Endometrium (tissue), 2 donors: Measurements from ENCODE around the gene KCNJ12.

ENCODE experiments used
- FAIRE-seq: peaks from 2 replicates; lab custom pipeline; 2012; peaks lifted over from hg19 to GRCh38; lab: Jason Lieb, UNC
- donor health status: control.
- donor health status: control.

Gene KCNJ12

DNA sequence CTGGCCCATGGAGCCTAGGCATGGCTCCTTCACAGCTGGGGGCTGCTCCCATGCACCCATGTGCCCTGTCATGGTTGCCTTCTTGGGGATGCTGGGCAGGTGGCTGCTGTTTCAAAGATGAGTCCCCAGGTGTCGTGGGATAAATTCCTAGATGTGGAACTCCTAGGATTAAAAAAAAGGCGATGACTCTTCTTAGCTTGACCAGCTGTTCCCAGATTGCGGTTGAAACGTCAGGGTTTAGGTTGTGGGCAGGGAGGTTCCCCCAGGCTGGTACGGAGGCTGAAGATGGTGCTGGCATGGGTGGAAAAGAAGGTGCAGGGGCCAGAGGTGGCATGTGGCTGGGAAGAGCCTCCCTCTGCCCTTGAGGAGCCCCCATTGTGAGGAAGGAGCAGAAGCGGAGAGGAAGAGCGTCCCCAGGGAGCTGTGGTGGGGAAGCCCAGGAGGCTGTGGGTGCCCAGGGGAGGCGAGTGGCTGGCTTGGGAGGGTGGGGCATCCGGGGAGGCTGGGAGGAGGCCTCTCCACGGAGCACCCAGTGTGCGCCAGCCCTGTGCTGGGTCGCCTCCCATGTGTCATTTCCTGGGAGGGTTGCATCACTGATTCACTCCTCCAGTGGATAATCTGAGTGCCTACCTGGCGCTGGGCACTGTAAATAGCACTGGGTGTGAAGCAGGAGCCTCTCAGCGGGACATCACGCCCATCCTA, 7.5 kb upstream of the KCNJ12 start:
- FAIRE-seq, result no peak

DNA sequence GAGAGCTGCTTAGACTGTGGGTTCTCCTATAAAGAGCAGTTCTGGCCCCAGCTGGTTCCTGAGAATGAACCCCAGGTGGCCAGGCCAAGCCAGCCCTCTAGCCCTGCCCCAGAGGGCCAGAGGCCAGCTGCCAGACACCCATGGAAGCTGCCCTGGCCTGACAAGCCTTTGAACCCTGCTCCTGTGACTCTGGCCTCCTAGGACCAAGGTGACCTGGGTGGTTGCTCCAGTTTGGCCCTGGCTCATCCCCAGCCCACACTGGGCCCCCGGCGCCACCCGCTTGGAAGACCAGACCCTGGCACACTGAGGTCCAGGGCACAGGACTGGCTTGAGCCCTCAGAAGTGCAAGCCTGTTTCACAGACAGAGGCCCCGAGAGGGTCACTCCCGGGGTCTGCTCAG, 6.8 kb upstream of the KCNJ12 start:
- FAIRE-seq, result no peak

DNA sequence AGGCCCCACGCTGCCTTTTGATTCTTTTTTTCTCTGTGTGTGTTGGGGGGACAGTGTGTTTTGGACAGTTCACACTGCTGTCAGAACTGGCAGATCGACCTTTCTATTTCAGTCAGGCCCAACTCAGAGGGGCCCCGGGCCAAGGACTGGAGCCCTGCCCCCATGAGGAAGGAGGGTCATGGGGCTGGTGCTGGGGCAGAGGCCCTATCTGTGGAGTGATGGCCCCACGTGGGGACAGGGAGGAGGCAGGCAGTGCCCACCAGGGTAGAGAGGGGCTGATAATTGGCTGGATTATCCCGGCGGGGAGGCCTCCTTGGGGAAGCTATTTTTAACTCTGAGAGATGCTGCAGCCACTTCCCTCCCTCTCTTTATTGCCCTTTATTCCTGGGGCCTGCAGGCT, 5.7 kb upstream of the KCNJ12 start:
- no peak for FAIRE-seq

DNA sequence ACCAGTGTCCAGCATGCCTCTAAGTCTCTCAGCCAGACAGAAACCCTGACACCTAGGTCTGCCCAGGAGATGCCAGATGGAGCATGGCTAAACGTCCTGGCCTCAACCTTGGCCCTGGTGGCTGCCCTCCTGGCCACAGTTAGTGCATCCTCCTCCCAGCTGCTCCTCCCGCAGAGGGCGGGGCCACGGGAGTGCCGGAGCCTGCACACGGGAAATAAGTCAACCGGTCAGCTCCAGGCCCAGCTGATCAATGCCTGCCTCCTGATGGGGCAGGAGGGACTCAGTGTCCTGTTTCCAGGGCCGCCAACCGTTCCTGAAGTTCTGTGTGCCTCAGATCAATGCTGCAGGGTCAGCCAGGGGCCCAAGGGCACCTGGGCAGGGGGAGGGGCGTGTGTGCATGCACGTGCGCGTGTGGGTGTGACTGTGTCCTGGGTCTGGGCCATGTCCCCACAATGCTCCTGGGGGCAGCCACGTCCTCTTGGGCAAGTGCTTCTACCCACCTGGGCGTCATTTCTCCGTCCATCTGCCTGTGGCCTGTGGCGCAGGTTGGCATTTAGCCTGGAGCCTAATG, 4.6 kb upstream of the KCNJ12 start:
- no peak for FAIRE-seq

DNA sequence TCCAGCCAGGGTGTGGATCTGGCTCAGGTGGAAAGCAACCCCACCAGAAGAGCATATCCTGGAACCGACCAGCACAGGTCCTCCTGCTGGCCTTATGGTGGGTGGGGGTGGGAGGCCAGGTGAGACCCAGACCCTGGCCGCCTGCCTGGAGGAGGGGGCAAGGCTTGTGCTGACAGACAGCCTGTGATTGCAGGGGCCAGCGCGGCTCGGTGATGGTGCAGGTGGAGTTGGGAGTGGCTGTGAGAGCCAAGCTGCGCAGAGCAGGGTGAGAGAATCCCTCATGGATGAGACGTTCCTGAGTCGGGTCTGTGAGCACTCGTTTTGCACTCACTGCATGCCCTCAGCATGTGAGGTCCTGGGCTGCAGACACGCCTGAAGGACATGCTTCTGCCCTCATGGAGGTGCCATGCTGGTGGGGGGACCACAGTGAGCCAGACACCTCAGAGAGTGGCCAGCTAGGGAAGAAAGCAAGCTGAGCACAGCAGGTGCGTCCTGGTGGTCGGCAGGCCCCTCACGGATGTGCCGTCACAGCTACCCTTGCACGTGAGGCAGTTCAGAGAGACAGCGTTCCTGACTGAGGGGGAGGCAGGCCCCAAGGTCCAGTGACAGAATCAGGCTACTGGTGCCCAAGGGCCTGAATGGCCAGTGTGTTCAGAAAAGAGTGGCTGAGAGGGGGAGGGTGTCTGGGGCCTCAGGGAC, 3.8 kb upstream of the KCNJ12 start:
- no peak for FAIRE-seq

DNA sequence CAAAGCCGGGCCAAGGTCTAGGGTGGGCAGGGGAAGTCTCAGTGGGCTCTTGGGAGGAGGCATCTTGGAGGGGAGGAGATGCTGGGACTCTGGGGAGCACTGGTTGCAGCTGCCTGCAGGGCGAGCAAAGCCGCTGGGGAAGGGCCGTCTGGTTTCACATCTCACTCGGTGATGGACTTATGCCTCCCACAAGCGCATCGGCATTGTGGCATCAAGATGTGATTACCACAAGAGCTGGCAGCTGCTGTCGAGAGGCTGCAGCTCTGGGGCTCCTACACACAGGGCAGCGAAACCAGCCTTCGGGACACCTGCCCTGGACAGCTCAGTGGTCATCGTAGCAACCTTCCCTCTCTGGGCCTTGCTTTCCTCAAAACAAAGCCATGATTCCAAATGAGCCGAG, 3.1 kb upstream of the KCNJ12 start:
- FAIRE-seq, result no peak

DNA sequence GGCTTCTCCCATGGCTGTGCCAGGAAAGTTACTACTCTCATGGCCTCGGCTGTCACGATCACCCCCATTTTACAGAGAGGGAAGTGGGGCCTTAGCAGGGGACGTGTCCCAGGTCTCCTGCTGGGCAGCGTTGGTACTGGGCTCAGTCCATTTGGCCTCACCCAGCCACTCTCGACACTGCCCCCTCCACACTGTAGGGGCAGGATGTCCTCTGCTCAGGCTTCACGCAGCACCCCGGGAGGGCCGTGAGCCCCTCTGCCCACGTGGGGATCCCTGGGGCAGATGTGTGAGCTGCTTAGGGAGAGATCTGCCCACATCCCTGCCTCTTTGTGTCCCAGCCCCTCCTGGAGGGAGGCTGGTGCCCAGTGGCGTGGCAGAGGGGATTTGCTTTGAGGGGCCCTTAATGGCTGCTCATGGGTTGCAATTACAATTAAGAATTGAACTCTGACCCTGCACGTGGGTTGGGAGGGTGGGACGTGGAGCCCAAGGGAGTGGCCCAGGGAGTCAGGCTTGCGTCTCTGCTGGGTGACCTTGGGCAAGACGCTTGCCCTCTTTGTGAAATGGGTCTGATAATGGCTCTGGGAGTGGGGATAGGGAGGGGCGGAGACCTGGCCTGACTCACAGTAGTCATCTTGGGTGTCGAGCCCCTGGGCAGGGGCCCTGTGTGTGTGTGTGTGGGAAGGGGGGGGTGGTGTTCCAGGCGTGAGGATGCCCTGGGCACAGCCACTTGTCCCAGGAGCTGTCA, 2.3 kb upstream of the KCNJ12 start:
- FAIRE-seq, result no peak

DNA sequence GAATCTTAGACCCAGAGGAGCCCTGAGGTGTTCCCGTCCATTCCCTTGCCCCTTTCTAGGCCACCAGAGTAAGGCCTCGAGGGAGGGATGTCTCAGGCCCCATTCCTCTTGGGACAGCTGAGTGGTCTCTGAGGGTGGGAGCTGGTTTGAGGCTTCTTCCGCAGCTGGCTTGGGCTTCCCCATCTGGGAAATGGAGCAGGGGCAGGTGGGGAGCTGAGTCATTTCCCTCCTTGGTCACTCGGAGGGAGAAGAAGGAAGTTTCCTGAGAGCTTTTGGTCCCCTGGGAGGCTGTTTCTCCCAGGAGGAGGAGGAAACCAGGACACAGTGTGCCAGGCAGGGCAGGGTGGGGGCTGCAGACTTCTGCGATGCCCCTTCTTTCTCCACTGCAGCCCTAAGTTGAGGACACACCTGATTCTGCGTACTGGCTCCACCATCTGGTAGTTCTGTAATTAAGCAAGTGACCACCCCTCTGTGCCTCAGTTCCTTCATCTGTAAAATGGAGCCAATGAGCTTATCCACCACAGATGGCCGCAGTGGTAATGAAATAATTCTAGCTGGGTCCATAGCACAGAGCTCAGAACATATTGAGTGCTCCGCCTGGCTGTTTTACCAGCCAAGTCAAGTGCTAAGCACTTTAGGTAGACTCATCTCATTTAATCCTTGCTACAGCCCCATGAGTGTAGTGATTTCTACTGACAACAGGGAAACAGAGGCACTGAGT, 1.6 kb upstream of the KCNJ12 start:
- no peak for FAIRE-seq

DNA sequence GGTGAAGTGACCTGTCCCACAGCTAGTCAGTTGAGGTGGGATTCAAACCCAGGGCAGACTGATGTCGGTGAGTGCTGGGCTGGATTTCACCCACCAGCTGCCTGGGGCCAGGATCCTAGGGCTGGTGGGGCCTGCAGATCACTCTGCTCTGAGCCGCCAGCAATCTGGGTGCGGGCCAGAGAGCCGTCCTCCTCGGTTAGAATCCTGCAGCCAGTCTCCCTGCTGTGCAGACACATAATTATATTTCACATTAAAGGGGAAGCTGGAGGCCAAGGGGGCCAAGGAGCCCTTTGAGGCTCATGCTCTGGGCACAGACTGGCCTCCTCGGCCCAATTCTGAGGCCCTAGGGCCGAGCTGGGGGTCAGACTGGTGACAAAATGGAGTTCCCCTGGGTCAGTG, 996 bp upstream of the KCNJ12 start:
- FAIRE-seq, result no peak

DNA sequence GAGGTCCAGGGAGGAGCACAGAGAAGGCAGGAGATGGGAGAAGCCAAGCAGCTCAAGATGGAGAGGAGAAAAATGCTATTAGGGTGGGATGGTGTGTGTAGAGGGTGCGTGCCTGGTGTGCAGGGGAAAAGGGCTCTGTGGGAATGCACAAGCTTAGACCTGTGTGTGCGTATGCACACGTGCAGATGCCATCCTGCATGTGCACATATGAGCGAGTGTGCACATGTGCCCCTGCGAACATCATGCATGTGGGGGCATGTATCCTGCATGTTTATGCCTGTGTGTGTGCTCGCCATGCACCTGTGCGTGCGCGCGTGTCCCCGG, 438 bp upstream of the KCNJ12 start:
- FAIRE-seq, result no peak

DNA sequence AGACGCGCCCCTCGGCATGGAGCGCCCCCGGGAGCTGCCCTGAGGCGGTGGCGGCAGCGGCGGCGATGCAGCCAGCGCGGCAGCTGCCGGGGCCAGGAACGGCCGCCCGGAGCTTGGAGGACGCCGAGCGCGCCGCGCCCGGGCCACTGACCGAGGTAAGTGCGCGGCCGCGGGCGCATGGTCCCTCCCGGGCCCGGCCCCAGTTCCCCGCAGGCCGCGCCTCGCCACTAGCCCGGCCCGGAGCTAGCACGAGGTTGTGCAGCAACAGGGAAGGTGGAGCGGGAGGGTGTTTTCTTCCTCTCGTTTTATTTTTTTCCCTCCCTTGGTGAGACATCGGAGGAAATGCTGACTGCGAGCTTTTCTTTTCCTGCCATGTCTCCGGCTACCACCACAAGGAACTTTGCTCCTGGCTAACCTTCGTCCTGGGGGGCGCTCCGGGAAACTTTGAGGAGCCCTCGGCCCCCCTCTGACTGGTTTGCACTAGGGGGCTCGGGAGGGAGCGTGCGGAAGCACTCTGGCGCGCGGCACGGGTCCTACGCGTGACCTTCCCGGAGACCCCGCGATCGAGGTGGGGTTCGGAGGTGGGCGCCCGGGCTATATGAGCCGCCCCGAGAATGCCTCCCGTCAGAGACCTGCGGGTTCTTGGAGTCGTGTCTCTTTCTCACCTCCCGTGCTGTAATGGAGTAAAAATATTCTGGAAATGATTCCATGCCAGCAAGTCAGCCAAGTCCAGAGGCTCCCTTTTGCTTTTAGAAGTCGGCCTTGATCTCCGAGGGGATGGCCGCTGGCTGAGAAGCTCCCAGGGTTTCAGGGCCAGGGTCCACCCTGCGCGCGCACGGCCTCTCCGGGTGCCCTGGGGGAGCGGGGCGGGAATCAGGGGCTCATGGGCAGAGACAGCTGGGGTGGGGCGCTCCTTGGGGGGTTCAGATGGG, 868 bp downstream of the KCNJ12 start:
- FAIRE-seq, result no peak

DNA sequence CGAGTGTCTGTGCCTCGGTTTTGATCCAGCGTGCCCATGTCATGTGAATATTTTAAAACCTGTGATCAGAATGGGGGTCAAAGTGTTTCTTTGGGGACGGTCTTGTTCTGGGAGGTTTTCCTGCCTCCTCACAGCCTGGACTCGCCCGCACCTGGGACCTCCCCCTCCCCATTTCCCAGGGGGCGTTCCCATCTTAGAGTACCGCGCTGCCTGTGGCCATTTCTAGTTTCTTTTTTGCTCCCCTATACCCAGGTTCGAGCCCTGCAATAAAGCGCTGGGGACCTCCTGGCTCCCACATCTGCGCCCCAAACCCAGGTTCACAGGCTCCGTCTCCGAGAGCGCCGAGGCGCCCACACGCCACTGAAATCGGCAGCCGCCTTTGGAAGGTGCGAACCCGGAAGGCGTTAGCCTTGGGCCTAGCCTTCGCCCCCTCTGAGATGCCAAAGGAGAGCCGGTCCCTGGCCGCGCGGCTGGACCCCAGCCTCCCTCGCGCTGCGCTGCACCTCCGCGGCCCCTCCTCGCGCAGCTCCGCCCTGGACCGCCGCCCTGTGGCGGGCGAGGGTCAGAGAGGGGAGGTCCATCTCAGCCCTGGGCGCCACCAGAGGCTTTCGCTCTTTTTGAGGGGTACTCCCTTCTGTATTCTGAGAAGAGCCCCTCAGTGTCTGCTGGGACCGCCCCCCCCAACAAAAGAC, 1.7 kb downstream of the KCNJ12 start:
- no peak for FAIRE-seq

DNA sequence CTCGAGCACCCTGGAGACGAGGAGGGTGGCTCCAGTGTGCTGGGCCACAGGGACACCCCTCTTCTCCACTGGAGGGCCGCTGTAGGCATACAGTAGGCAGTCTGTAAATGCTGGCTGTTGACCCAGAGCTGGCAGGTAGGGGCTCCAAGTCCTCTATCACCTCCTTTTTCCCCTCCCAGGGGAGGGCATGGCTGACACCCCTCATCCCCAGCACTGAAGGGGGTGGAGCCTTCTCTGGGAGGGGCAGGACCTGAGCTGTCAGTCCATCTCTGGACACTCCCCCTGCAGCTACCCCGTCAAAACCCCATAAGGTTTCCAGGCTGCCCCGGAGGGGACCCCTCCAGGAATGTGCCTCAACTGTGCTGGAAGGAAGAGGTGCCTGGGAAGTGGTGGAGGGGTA, 2.4 kb downstream of the KCNJ12 start:
- no peak for FAIRE-seq

DNA sequence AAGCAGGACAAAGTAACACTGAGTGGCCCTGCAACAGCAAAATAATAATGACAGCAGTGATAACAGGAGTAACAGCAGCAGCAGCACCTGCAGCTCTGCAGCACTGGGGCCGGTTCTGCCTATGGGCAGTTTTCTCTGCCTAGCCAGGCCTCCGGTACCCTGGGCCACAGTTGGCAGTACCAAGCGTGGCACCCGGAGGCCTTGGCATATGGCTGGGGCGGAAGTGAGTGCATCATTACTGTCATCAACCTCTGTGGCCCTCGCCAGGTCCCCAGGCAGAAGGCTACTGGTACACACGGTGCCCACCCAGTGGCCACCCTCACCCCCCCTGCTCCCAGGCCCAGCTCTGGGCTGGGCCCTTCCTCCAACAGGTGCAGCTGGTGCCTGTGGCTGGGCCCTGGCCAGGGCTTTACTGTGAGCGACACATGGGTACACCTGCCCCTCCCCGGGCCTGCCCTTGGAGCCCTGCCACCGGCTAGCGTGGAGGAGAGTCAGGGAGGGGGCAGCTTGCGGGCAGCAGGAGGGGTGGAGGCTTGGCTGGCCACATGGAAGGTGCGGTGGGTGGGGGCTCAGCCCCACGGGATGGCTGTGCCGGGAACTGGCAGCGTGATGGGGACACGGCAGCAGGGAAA, 3.0 kb downstream of the KCNJ12 start:
- no peak for FAIRE-seq

DNA sequence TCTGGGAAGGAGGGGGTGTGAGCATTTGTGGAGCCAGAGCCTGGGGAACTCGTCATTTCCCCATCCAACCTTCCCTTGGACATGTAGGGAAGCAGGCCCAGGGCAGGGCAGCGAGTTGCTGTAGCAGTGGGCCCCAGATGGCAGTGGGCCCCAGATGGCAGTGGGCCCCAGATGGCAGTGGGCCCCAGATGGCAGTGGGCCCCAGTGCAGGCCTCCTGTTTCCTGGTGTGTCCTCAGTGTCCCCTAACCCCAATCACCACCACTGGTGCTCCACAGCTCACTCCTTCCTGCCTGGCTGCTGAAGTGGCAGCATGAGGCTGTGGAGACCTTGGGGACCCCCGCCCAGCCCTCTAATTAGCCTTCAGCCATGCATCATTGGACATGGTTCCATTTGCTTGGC, 4.5 kb downstream of the KCNJ12 start:
- FAIRE-seq, result no peak

DNA sequence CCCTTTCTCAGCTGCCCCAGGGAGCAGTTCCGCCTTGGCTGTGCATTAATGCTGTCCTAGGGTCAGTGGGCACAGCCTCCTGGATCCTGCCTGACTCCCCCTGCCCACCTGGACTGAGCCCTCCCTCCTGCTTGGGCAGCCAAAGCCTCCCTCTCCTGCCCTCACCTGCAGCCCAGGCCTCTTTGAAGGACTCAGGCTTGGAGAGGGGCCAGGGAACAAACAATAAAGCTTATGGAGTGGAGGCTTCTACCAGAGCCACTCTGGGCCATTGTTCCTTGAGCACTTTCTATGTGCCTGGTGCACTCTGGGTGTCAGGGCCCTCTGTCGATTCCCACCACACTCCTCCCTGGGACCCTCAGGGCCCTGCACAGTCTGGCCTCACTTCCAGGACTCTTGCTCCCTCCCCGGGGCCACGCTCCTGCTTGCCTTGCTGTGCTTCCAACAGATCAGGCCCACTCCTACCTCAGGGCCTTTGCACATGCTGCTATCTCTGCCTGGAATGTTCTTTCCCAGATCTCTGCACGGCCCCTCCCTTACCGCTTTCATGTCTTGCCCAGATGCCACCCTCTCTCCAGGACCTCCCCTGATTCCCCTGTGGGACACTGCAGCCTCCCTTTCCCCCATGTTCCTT, 5.0 kb downstream of the KCNJ12 start:
- FAIRE-seq, result no peak

DNA sequence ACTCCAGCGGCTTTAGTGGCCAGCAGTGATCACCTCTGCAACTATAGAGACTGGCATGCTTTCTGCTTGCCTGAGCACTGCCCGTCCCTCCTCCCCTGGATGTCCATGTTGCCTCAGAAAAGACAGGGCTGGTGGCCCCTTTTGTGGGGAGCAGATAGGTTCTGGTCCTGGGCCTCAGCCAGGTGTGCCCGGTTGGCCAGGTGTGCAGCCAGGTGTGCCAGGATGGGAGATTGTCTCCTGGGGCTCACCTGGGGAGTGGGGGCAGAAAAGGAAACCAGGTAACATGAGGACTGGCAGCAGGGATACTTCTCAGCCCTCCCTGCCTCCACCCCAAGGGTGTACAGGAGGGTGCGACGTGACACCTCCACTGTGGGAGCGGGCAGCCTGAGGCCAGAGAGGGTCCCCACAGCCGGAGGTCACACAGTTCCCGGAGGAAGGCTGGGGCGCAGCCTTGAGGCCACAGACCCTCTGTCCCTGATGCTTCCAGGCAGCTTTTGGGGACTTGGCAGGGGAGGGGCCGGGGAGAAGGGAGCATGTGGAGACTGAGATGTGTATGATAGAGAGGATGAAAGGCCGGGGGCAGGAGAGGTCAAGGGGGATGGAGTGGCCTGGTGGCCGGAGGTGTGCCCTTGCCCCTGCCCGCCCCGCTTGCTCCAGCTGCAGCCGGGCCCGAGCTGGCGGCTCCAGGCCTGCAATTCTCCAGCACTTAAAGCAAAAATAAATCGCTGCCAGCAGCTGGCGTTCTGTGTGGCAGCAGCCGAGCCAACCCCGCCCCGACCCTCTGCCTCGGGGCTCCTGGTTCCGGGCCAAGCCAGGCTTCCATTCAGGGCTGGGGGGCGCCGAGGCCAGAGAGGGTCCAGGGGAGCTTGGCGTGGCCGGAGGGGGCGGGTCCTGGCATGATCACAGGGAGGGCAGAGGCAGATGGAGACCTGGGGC, 6.7 kb downstream of the KCNJ12 start:
- FAIRE-seq, result no peak

DNA sequence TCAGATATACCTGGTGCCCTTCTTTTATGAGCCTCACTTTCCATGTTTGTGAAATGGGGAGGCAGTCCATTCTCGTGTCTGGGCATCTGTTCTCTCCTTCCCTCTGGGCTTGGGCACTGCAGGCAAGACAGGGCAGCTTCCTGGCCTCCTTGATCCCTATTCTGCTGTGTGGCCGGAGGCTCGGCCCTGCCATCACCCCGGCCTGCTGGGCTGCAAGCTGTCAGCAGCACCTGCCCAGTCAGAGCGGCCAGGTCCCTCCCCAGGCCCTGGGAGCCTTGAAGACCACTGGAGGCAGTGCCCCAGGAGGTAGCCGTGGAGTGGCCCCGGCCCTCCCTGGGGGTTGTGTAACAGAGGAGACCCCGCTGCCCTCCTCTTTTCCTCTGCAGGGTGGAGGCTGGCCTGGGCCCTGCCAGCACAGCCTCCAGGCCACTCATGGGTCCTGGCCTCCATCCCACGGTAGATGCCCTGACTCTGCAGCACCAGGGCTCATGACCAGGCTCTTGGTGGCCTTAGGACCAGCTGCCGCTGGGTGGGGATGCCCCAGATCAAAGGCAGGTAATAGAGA, 9.2 kb downstream of the KCNJ12 start:
- FAIRE-seq, result no peak
